Measurements from ENCODE around the gene ADCY2.

ADCY2 gene

DNA sequence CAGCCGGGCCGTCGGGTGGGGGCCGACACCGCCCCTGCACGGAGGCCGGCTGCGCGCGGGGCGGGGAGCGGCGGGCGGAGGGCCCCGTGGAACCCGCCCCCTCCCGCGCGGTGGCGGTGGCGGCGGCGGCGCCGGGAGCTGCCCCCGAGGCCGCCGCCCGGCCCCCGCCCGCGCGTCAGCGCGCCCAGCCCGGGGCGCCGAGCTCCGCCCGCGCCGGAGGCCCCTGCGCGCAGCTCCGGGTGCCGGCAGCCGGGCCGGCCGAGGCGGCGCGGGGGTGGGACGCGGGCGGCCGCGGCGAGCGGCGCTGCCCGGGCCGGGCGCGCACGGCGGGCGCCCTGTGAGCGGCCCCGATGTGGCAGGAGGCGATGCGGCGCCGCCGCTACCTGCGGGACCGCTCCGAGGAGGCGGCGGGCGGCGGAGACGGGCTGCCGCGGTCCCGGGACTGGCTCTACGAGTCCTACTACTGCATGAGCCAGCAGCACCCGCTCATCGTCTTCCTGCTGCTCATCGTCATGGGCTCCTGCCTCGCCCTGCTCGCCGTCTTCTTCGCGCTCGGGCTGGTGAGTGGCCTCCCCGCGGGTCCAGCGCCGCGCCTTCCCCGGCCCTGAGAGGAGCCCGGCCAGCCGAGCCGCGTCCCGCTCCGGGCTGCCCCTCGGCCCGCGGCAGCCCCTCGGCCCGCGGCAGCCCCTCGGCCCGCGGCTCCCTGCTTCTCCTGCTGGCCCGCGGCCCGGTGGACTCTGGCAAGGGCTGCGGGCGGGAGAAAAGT, at the start of gene ADCY2:
Gene ADCY2, plus strand, starts transcription at position 192 of the 766 bp plus-strand sequence. Its CDS starts 159 bp downstream, at position 351.
- no peak for DNase-seq (ENCODE audit: low spot score)

DNA sequence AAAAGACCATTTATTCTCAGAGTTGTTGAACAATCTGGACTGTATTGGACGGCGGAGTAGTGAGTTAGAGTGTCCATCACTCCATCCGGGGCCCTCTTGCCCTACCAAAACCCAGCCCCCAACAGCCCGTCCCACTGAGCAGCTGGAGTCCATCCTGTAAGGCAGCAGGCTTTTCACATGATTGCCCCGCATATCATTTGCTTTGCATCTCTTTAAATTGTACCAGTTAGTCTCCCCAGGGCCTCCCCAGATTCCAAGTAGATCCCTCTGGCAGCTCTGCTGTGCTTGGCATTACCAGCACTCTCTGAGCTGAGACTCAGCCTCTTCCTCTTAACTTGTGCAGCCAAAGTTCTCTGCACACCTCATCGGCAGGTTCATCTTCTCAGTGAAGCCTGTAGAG, 48.6 kb upstream of the ADCY2 start:
- no peak for DNase-seq (ENCODE audit: low spot score)

DNA sequence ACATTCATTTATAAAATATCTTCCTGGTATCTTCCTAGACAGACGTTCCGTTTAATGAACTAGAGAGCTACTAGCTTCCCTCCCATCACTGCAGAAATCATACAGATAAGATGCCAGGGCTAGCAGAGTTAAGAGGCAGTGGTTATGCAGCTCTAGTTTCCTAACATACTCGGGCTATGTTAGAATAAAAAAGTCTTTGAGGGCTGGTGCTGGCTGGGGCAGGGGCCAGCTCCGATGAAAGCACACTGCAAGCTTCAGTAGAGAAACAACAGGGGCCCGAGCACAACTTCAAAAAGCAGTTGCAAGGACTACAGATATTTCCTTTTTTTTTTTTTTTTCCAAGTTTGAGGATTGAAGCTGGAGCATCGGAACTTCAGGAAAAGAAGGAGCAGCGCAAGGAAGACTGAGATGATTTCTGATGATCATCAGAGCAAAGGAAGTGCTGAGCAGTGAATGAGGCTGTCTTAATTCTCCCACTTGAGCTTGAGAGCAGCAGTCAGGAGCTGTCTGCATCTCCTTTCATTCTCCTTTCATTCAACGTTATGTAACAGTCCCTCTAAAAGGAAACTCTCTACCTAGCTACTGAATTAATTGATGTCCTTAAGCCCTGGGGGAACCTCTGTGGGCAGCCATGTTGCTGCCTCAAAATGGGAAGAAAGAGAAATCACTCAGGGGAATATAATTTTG, 47.6 kb upstream of the ADCY2 start:
- no peak for DNase-seq (ENCODE audit: low spot score)

DNA sequence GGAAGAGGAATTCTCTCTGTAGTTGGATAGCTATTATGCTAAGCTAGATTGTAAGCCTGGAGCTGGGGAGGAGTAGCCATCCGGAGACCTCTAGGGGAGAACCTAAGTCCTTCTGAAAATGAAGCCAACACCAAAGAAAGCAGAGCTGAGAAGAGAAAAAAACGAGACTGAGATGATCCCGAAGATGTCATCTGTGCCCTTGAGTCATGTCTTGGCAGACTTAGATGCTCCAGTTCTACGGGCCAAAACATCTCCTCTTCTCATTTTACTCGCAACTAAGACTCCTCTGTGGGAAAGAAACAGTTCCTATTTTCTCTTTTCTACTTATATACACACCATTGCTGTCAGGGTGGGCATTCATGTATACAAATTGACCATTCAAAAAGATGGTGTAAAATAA, 34.3 kb upstream of the ADCY2 start:
- no peak for DNase-seq (ENCODE audit: low spot score)

DNA sequence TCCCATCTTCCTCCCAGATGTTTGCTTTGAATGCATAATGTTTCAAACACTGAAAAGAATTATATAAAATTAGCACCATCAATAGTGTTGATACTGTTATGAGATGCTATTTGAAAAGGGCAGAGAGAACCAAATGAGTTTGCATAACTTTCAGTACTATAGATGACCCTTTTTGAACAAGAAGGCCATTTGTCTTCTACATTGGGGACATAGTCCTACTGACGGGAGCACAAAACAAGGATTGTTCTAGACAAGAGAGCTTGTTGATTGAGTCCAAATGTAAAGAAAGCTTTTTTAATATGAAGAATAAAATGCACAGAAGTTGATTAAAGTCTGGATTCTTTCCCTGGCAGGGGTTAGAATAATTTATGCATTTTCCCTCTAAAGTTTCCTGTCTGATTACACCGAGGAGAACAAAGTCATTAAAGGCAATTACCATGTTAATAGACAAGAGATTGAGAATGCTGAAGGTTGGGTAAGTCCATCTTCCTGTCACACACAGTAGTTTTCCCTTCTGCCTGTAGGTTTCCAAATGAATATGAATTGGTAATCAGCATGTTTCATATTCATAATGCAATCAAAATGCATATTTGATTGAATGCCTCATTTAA, 32.8 kb upstream of the ADCY2 start:
- no peak for DNase-seq (ENCODE audit: low spot score)

DNA sequence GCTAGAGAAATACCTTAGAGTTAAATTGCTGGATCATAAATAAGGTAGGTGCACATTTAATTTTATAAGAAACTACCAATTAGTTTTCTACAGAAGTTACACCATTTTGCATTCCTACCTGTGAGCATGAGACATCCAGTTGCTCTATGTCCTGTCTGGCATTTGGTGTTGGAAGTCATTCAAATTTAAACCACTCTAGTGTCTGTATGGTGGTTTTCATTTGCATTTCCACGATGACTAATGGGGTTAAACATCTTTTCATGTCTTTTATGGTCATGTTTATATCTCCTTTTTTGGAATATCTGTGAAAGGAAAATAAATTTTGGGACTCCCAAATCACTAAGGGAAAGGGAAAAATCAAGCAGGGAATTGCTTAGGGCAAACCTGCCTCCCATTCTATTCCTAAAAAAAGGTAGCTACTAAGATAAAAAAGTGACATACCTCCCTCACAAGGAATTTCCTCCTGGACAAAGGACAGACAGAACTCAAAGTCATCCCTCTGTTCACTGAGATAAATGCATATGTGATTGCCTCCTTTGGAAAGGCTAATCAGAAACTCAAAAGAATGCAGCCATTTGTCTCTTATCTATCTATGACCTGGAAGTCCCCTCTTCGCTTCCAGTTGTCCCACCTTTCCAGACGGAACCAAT, 31.6 kb upstream of the ADCY2 start:
- DNase-seq (ENCODE audit: low spot score) = no peak

DNA sequence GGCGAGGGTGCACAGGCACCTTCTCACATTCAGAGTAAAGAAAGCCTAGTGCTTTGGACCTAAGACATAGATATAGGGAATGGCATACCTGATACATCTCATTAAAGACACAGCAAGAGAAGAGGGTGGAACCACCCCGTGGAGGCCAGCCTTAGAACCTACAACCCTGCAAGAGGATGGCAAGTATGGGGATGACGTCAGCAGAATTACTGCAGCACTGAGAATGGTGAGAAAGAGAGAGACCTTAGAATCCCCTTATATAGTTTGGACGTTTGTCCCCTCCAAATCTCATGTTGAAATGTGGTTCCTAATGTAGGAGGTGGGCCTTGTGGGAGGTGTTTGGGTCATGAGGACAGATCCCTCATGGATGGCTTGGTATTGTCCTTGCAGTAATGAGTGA, 28.2 kb upstream of the ADCY2 start:
- DNase-seq (ENCODE audit: low spot score) = no peak

DNA sequence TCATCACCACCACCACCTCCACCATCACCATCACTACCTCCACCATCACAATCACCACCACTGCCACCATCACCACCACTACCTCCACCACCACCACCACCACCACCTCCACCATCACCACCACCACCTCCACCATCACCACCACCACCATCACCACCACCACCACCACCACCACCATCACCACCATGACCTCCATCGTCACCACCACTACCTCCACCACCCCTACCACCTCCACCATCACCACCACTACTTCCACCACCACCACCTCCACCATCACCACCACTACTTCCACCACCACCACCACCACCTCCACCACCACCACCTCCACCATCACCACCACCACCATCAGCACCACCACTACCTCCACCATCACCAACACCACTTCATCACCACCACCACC, 23.5 kb upstream of the ADCY2 start:
- DNase-seq (ENCODE audit: low spot score) = no peak

DNA sequence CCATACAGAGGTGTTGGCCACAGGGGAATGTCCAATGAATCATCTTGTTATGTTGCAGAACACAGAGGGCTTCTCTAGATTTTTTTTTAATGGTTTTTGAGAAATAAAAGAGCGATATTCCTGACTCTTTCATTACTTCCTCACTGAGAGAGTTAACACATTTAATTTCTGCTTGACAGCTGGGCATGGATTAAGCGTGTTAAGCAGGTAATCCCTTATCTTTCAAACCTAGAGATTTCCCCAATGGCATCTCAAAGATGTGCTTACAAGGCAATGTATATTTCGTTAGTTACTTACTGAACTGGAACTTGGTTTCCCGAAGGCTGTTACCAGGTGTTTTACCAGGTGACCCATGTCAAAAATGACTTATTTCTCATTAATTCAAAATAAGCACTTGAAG, 21.8 kb upstream of the ADCY2 start:
- no peak for DNase-seq (ENCODE audit: low spot score)

DNA sequence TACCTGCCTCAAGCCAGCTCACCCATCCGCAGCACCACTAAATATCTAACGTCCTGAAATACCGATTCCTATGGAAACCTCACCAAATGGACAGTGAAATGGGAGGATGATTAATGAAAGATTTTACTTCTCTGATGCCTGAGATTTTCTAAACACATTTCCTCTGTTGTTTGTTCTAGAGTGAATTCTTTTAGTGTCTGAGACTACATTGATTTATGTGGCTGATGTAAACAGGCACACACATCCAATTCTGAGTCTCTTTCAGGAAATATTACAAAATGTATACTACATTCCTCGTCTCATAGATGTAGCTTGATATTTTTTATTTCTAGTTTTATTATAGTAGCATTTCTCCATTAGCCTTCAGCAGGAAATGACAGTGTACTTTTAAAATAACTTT, 20.5 kb upstream of the ADCY2 start:
- no peak for DNase-seq (ENCODE audit: low spot score)

DNA sequence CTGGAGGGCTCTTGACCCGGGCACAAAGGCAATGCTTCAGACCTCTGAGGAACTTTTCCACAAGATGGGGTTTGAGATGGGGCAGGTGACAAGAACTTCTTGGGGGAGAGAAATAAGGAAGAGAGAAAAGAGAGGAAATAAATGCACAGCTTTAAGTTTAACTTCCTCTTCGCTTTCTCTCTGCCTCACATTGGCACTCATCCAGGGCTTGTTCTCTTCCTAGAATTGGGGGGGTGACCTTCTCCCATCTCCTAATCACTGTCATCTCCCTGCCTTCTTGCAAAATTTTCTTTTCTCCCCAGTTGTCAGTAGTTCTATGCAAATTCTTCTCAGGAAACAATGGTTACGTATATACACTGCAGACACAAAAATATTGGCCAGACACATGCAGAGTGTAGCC, 19.1 kb upstream of the ADCY2 start:
- DNase-seq (ENCODE audit: low spot score) = no peak

DNA sequence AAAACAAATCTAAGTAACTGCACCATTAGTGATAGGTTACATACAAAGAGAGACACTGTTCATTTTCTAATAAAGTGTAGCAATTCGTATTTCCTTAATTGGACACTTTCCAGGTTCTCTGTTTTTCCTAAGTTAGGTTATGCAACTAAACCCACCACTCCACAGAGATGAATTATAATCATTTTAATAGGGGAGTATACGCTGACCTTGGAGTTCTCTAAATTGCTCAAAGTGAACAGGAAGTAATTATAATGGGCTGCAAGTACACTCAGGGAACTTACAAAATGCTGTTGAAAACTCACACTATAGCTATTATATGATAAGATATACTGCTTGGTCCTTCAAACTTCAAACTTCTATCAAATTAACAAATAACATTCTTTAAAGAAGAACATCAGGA, 18.2 kb upstream of the ADCY2 start:
- no peak for DNase-seq (ENCODE audit: low spot score)

DNA sequence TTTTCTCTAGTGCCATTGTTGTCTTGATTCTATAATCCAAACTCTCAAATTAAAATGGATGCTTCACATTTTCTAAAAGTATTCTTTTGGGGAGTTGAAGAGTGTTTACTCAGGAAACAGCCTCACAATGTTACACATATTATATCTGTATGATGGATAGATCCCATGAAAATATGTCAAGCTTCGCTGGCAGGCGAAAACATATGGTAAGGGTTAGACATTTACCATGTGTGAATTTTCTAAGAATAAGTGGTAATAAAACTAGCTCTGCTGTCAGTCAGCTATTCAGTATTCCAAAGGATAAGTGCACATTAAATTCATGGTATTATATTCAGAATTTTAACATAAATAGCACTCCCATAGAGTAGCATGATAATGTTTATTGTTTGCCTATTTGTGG, 13.3 kb upstream of the ADCY2 start:
- DNase-seq (ENCODE audit: low spot score) = no peak

DNA sequence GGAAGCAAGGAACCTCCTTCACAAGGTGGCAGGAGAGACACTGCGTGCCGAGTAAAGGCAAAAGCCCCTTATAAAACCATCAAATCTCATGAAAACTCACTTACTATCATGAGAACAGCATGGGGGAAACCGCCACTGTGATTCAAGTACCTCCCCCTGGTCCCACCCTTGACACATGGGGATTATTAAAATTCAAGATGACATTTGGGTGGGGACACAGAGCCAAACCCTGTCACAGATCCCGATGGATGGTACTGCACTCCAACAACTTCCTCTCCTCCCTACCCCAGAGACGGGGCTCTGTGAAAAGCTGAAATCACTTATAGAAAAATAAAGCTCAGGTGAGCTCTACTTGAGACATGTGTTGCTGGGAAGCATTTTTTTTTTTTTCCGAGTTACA, 10.3 kb upstream of the ADCY2 start:
- DNase-seq (ENCODE audit: low spot score) = no peak

DNA sequence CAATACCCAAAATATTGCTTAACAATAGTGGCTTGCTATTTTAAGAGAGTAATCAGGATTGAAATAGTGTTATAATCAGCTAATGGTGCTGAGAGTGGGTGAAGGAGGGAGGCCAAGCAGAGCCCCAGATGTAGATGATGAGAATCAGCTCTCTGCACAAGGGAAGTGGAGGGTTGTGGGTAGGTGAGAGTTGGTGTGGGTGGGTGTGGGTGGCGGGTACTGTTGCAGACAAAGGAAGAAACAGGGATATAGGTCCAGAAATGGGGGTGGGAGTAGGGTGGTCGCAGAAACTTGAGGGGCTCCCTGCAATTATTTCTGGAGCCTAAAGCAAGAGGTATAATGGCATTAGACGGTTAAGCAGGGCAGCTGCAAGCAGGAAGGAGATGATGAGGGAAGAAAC, 7.4 kb upstream of the ADCY2 start:
- DNase-seq (ENCODE audit: low spot score) = no peak

DNA sequence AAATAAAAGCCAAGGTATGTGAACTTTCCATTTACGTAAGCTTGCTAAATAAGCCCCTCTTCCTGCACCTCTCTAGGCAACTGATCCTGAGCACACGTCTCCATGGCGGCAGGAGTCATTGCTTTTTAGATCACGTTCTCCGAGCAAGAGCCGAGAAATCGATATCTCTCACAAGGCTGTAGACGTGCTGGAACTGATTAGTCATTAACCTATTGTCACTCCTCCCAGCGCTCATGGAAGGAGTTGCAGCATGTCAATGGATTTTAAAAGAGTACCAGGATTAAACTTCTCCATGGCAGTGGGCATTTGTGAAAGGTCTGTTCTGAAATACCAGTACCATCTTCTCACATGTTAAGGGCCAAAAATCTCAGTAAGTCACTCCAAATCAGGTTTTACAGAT, 4.7 kb upstream of the ADCY2 start:
- peak; percentile 32 for DNase-seq (ENCODE audit: low spot score)

DNA sequence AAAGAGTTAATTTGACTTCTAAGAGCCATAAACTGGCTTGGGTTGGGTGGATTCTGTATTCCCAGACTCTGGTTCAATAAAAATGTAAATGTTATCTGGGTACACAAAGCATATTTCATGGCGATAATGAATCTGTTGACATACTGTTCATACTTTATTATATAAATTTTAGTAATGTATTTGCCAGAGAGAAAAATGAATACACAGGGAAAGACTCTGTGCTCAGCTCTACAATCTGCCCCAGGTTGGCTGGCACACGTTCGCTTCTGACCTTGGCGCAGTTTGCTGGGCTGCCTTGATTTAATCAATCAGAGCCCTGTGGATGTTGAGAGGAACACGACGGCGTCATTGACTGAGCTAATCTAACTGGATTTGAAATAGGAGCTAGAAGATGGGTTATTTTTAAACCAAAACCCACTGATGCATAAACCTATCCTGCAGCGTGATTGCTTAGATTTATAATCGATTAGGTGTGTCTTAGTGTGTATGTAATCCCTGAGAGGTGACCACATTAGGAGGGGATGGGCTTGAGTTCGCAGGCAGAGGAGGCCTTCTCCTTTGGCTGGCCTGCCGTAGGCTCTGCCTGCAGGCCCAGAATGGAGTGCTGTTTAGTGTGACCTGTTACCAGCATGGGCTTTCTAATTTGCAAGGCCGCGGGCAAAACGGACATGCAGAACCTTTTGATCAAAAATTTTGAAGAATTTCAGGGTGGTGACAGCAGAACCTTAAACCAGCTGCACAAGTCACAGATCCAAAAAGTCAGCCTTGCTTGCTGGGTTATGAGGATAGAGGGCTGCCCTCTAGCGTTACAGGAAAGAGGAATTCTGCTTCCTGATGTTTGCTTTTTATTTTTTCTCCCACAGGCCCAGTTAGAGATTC, 3.9 kb upstream of the ADCY2 start:
- peak; percentile 47 for DNase-seq (ENCODE audit: low spot score)

DNA sequence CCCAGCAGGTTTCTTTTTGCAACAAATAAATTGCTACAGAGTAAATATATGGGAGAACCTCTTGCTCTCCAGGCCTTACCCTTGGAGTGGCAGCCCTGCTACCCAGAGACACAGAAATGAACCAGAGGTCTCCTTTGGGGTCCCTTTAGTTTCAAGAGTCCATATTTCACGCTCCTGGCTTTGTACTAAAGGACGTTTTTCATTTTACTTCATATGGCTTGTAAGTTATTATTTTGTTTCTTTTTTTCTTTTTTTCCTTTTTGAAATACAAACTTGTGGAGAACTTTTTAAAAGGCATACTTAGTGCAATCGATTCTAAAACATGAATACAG, 3.3 kb upstream of the ADCY2 start:
- no peak for DNase-seq (ENCODE audit: low spot score)

DNA sequence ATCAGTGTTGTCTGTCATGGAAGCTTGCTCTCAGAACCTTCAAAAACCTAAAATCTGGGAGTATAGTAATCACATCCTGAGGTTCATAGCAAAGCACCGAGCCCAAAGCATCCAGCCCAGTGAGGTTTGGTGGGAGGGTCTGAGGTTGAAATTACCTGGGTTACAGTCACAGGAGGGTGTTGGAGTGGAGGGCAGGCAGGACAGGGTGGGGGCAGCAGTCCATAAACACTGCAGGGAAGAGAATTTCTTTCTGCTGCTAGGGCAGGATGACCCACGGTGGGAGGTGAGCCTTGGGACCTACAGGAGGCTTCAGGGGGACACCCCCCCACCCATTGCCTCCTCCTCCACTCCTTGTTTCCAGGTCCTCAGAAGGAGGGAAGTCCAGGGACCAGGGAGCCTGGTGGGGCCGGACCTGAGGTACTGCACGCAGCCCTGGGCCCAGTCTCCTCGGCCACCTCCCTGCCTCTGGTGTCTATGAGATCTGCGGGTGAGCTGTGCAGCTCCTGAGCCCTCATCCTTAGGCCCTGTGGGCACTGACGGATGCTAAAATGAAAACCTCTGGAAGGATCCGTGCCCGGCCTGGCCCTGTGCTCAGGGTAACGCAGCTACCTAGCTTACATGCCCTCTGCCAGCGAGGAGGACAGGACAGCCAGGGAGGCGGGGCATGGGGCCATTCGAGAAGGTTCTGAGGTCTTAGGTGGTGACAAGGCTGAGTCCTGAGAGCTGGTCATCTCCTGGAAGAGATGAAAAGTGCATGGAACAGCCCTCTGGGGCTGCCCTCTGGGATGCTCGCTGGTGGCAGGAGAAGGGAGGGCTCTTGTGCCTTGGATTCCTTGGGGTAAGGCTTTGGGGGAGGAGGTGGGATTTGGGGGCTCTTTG, 1.8 kb upstream of the ADCY2 start:
- no peak for DNase-seq (ENCODE audit: low spot score)

DNA sequence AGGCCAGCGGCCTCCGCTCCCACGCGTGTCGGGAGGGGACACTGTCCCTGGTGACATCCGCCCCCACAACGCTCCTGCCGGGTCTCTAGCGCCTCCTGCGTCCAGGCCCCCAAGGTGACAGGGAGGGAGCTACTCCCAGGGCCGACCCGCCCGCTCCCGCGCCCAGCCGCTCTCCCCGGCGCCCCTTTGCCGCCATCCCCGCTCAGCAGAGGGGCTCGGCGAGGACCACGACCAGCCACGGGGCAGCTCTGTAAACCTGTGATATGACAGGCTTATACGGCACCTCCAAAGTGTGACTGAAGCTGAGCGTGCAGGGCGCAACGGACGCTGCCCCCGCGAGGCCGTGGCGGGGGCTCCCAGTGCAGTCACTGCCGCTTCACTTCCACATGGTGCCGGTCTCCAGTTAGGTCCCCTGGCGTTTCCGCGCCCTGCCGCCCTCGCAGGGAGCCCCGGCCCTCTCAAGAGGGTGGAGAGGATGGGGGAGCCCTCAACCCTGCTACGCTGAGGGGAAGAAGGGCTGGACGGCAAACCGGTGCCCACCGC, 978 bp upstream of the ADCY2 start:
- DNase-seq (ENCODE audit: low spot score) = no peak

DNA sequence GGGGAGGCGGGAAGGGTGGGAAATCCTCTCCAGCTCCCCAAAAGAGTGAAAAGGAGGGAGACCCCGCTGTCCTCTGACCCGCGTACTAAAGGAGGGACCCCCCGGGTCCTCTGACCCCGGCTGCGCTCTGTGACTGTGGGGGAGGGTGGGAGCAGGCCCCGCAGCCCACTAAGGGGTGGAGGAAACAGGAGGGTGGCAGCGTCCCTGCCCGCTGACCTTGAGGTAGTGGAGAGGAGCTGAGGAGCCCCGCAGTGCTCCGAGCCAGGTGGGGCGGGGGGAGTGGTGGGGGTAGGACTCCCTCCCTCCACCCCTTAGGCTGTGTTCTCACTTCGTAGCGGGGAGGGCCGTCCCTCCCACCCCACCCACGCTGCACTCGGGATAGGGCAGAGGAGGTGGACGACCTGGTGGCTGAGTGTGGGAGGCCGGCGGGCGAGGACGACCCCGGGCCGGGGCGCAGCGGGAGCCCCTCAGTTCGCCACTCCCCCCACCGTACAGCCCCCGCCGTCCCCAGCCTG, 449 bp upstream of the ADCY2 start:
- DNase-seq (ENCODE audit: low spot score) = no peak
